GM12864 (cell line): ENCODE data around the gene TMEM187.

Experiments
- DNase-seq: peaks from one replicate; pipeline ENCODE4 v3.0.0-alpha.2; 2011; ENCODE audit warnings: low read depth
- H3K4me3 ChIP-seq: 2 replicates; pipeline ENCODE4 v1.5.1; 2011; ENCODE audit warnings: mild to moderate bottlenecking, low read depth, low read length, control low read depth
- TF ChIP-seq, protein P1 (sequence below): IDR thresholded peaks from 2 replicates; pipeline ENCODE4 v1.5.1; 2011; ENCODE audit warnings: low read depth, mild to moderate bottlenecking, moderate library complexity, low read length, control low read depth, inconsistent platforms; ENCODE audit errors: missing control alignments

TMEM187 gene

GRCh38 chrX:154028502-154029184 lies 56.1 kb downstream of the TMEM187 start:
- TF ChIP-seq, protein P1, sequence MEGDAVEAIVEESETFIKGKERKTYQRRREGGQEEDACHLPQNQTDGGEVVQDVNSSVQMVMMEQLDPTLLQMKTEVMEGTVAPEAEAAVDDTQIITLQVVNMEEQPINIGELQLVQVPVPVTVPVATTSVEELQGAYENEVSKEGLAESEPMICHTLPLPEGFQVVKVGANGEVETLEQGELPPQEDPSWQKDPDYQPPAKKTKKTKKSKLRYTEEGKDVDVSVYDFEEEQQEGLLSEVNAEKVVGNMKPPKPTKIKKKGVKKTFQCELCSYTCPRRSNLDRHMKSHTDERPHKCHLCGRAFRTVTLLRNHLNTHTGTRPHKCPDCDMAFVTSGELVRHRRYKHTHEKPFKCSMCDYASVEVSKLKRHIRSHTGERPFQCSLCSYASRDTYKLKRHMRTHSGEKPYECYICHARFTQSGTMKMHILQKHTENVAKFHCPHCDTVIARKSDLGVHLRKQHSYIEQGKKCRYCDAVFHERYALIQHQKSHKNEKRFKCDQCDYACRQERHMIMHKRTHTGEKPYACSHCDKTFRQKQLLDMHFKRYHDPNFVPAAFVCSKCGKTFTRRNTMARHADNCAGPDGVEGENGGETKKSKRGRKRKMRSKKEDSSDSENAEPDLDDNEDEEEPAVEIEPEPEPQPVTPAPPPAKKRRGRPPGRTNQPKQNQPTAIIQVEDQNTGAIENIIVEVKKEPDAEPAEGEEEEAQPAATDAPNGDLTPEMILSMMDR, result no peak
- H3K4me3 ChIP-seq, result no peak overlapping the region
- no peak for DNase-seq

DNA sequence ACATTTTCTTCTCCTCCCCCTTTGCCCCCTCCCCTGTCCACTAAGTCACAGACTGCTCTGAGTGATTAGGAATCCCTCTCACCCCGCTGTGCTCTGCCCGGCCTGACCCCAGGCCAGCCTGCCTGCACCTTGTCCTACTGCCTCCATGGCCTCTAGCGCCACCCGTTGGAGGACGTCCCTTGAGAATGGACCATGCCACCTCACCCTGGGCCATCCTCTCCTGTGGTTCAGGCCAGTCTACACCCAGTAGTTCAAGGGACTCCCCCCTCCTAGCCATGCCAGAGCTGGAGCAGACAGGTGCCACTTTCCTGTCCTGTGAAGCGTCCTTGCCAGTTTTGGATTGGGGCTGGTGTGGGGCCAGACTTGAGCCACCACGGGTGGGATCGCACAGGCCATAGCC lies 56.9 kb downstream of the TMEM187 start:
- no peak for DNase-seq
- TF ChIP-seq, protein P1, result no peak
- no peak overlapping the region for H3K4me3 ChIP-seq

- H3K4me3 ChIP-seq, result no peak overlapping the region
- TF ChIP-seq, protein P1, result no peak
- DNase-seq, result no peak
Measured at GRCh38 chrX:154030266-154030665, 57.7 kb downstream of the TMEM187 start.

DNA sequence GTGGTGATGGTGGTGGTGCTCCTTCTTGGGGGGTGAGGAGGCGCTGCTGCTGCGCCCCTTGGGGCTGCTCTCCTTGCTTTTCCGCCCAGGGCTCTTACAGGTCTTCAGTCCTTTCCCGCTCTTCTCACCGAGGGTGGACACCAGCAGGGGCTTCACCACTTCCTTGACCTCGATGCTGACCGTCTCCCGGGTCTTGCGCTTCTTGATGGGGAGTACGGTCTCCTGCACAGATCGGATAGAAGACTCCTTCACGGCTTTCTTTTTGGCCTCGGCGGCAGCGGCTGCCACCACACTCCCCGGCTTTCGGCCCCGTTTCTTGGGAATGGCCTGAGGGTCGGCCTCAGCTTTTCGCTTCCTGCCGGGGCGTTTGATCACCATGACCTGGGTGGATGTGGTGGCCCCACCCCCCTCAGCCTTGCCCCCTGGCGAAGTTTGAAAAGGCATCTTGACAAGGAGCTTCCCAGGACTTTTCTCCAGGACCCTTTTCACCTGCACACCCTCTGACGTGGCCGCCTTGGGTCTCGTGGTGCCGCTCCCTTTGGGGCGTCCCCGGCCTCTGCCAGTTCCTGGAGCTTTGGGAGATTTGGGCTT lies 58.3 kb downstream of the TMEM187 start:
- DNase-seq, result no peak
- H3K4me3 ChIP-seq, result no peak overlapping the region
- TF ChIP-seq, protein P1, result no peak

- no peak for DNase-seq
- TF ChIP-seq, protein P1, result no peak
Measured at GRCh38 chrX:154032160-154032559, 59.6 kb downstream of the TMEM187 start.

GRCh38 chrX:154032653-154033052 lies 60.1 kb downstream of the TMEM187 start:
- no peak for DNase-seq
- H3K4me3 ChIP-seq, result no peak overlapping the region
- TF ChIP-seq, protein P1, result no peak

More at GRCh38 chrX:154032160-154032559, 59.6 kb downstream of the TMEM187 start:
- no peak overlapping the region for H3K4me3 ChIP-seq
